Activated naive CD4-positive, alpha-beta T cell treated with anti-CD3 and anti-CD28 coated beads for 36 hours (primary cell): Measurements from ENCODE around the gene PAK4. TPM values are rescaled to one million over a fixed set of nuclear protein-coding genes. Genes with fewer than 3 reads are reported as not detected.
"Not testable (repeated sequence)": the region's sequence is repeated elsewhere in the genome, so short reads cannot be mapped to it uniquely, and the experiment has no call there.

Experiments used
- CTCF ChIA-PET: fragments of 350-600 bp; sonication (Branson Sonifier 250); formaldehyde crosslinking; loops from one replicate; lab custom pipeline; 2021; ENCODE audit warnings: antibody characterized with exemption; lab: Charles Lee
- DNase-seq: peaks from one replicate; pipeline ENCODE4 v3.0.0-alpha.2; 2020
- H3K27ac Mint-ChIP-seq: one replicate; pipeline ENCODE4 v1.8.0; 2021; ENCODE audit warnings: mild to moderate bottlenecking, mixed read lengths
- H3K27me3 Mint-ChIP-seq: one replicate; pipeline ENCODE4 v1.8.0; 2021; ENCODE audit warnings: low read depth, mixed read lengths
- H3K36me3 Mint-ChIP-seq: one replicate; pipeline ENCODE4 v1.8.0; 2021; ENCODE audit warnings: low read depth, mixed read lengths
- H3K4me1 Mint-ChIP-seq: one replicate; pipeline ENCODE4 v1.8.0; 2021; ENCODE audit warnings: low read depth, mixed read lengths
- H3K4me3 Mint-ChIP-seq: one replicate; pipeline ENCODE4 v1.8.0; 2021; ENCODE audit warnings: mild to moderate bottlenecking, moderate library complexity, mixed read lengths
- H3K9me3 Mint-ChIP-seq: one replicate; pipeline ENCODE4 v1.8.0; 2021; ENCODE audit warnings: mixed read lengths
- intact Hi-C: fragments of 100-400 bp; cut with micrococcal nuclease; formaldehyde crosslinking; loops from one replicate; pipeline ENCODE4 v1.15.1; 2023
- total RNA-seq, 2 experiments: library from RNA; stranded (reverse); gene quantifications; one replicate each; pipeline ENCODE4 v1.2.3, GENCODE V29; 2021

PAK4 gene
- total RNA-seq, 2 experiments from 2014 or later, result 16.9 to 18.1 TPM

- H3K4me1 Mint-ChIP-seq, result peaks cover 5% of the 10 kb centered on the region
- H3K4me3 Mint-ChIP-seq, result no peak overlapping the region
- H3K9me3 Mint-ChIP-seq, result no peaks in the 10 kb centered on the region
- H3K27ac Mint-ChIP-seq, result no peak overlapping the region
- DNase-seq, result no peak
- CTCF ChIA-PET, result interaction anchor here (0.5 kb wide), 1 partner anchor 81 kb away, joined by 3 read pairs; no protein-coding TSS in a partner anchor
- no peaks in the 10 kb centered on the region for H3K27me3 Mint-ChIP-seq
- intact Hi-C loops, result no loop called here
- no peaks in the 10 kb centered on the region for H3K36me3 Mint-ChIP-seq
Observed at GRCh38 chr19:39106194-39106593, 19.4 kb upstream of the PAK4 start.

- Mint-ChIP-seq H3K27me3 (no peaks in the 10 kb centered on the region), H3K36me3 (no peaks in the 10 kb centered on the region), H3K4me1 (peaks cover 5% of the 10 kb centered on the region), H3K27ac (no peak overlapping the region), H3K4me3 (no peak overlapping the region), H3K9me3 (no peaks in the 10 kb centered on the region)
- CTCF ChIA-PET, result interaction anchor here (0.6 to 2.2 kb wide), 12 partner anchors 8 to 434 kb away, joined by 3 to 9 read pairs (median 4); no protein-coding TSS in a partner anchor
- no peak for DNase-seq
- intact Hi-C loops, result loop anchor here (1.0 kb wide), 1 partner anchor 57 kb away; no protein-coding TSS in a partner anchor
Observed at GRCh38 chr19:39109641-39110040, 15.9 kb upstream of the PAK4 start.

GRCh38 chr19:39110263-39110967, 15.2 kb upstream of the PAK4 start:
- CTCF ChIA-PET, result interaction anchor here (0.6 to 2.2 kb wide), 15 partner anchors 9 to 631 kb away, joined by 3 to 9 read pairs (median 3); no protein-coding TSS in a partner anchor
- H3K4me3 Mint-ChIP-seq, result no peak overlapping the region
- H3K36me3 Mint-ChIP-seq, result no peaks in the 10 kb centered on the region
- no peaks in the 10 kb centered on the region for H3K27me3 Mint-ChIP-seq
- H3K4me1 Mint-ChIP-seq, result peaks cover 5% of the 10 kb centered on the region
- H3K27ac Mint-ChIP-seq, result no peak overlapping the region
- intact Hi-C loops, result loop anchor here (1.0 kb wide), 1 partner anchor 58 kb away; no protein-coding TSS in a partner anchor
- DNase-seq, result peak; percentile 86
- H3K9me3 Mint-ChIP-seq, result no peaks in the 10 kb centered on the region

- intact Hi-C loops, result no loop called here
- CTCF ChIA-PET, result interaction anchor here (1.1 to 2.2 kb wide), 4 partner anchors 10 to 101 kb away, joined by 3 to 9 read pairs (median 4); no protein-coding TSS in a partner anchor
- peak overlapping the region; percentile 24 for H3K27ac Mint-ChIP-seq
- no peaks in the 10 kb centered on the region for H3K27me3 Mint-ChIP-seq
- no peaks in the 10 kb centered on the region for H3K9me3 Mint-ChIP-seq
- no peak overlapping the region for H3K4me3 Mint-ChIP-seq
- H3K4me1 Mint-ChIP-seq, result peaks cover 5% of the 10 kb centered on the region
- no peak for DNase-seq
- no peaks in the 10 kb centered on the region for H3K36me3 Mint-ChIP-seq
Observed at GRCh38 chr19:39111593-39112199, 13.9 kb upstream of the PAK4 start.

GRCh38 chr19:39112338-39112890, 13.2 kb upstream of the PAK4 start:
- CTCF ChIA-PET, result interaction anchor here (1.1 to 1.4 kb wide), 2 partner anchors 61 to 102 kb away, joined by 3 to 4 read pairs; no protein-coding TSS in a partner anchor
- Mint-ChIP-seq H3K9me3 (no peaks in the 10 kb centered on the region), H3K27me3 (no peaks in the 10 kb centered on the region), H3K4me1 (peaks cover 5% of the 10 kb centered on the region), H3K36me3 (no peaks in the 10 kb centered on the region), H3K4me3 (no peak overlapping the region), H3K27ac (no peak overlapping the region)
- no peak for DNase-seq
- intact Hi-C loops, result no loop called here

- H3K9me3 Mint-ChIP-seq, result no peaks in the 10 kb centered on the region
- CTCF ChIA-PET, result interaction anchor here (1.1 kb wide), 1 partner anchor 62 kb away, joined by 3 read pairs; no protein-coding TSS in a partner anchor
Observed at GRCh38 chr19:39113199-39113598, 12.4 kb upstream of the PAK4 start.

GRCh38 chr19:39115105-39115847, 10.3 kb upstream of the PAK4 start:
- CTCF ChIA-PET, result interaction anchor here (0.6 kb wide), 1 partner anchor 70 kb away, joined by 3 read pairs; no protein-coding TSS in a partner anchor
- no peak for DNase-seq
- Mint-ChIP-seq H3K36me3 (no peaks in the 10 kb centered on the region), H3K27ac (no peak overlapping the region), H3K4me3 (no peak overlapping the region), H3K27me3 (no peaks in the 10 kb centered on the region), H3K4me1 (peaks cover 5% of the 10 kb centered on the region), H3K9me3 (no peaks in the 10 kb centered on the region)
- intact Hi-C loops, result no loop called here

More at GRCh38 chr19:39113199-39113598, 12.4 kb upstream of the PAK4 start:
- intact Hi-C loops, result no loop called here
- Mint-ChIP-seq H3K4me1 (peaks cover 5% of the 10 kb centered on the region), H3K36me3 (no peaks in the 10 kb centered on the region), H3K27me3 (no peaks in the 10 kb centered on the region), H3K4me3 (no peak overlapping the region), H3K27ac (no peak overlapping the region)
- DNase-seq, result no peak

GRCh38 chr19:39117023-39117422, 8.6 kb upstream of the PAK4 start:
- H3K36me3 Mint-ChIP-seq, H3K4me1 Mint-ChIP-seq, H3K27ac Mint-ChIP-seq, H3K27me3 Mint-ChIP-seq, H3K4me3 Mint-ChIP-seq, intact Hi-C loops, H3K9me3 Mint-ChIP-seq, DNase-seq: not testable (repeated sequence)
- CTCF ChIA-PET, result interaction anchor here (0.6 kb wide), 1 partner anchor 157 kb away, joined by 3 read pairs; no protein-coding TSS in a partner anchor

- Mint-ChIP-seq H3K27ac (no peak overlapping the region), H3K36me3 (no peaks in the 10 kb centered on the region), H3K4me3 (no peak overlapping the region), H3K27me3 (peaks cover 2% of the 10 kb centered on the region), H3K4me1 (peaks cover 7% of the 10 kb centered on the region), H3K9me3 (no peaks in the 10 kb centered on the region)
- intact Hi-C loops, result loop anchor here (10.0 kb wide), 1 partner anchor 555 kb away; no protein-coding TSS in a partner anchor
- CTCF ChIA-PET, result interaction anchor here (0.6 to 2.3 kb wide), 6 partner anchors 10 to 207 kb away, joined by 3 to 14 read pairs (median 3); no protein-coding TSS in a partner anchor
- no peak for DNase-seq
Observed at GRCh38 chr19:39119830-39120229, 5.8 kb upstream of the PAK4 start.

GRCh38 chr19:39122934-39123731, 2.5 kb upstream of the PAK4 start:
- H3K9me3 Mint-ChIP-seq, result no peaks in the 10 kb centered on the region
- H3K4me3 Mint-ChIP-seq, result no peak overlapping the region
- intact Hi-C loops, result loop anchor here (1.0 to 10.0 kb wide), 4 partner anchors 64 to 552 kb away; partner anchors contain the start of gene PLEKHG2
- CTCF ChIA-PET, result interaction anchor here (0.6 to 1.6 kb wide), 8 partner anchors 12 to 151 kb away, joined by 3 to 10 read pairs (median 4); no protein-coding TSS in a partner anchor
- DNase-seq, result no peak
- peaks cover 2% of the 10 kb centered on the region for H3K27me3 Mint-ChIP-seq
- peaks cover 29% of the 10 kb centered on the region for H3K4me1 Mint-ChIP-seq
- H3K27ac Mint-ChIP-seq, result no peak overlapping the region
- H3K36me3 Mint-ChIP-seq, result peaks cover 2% of the 10 kb centered on the region
